GM18861 (cell line): ENCODE data around the gene GUCY1A1.

Experiments
- ATAC-seq: cut with Tn5 transposase; IDR thresholded peaks from one replicate; pipeline ENCODE4 v1.9.1; 2021; ENCODE audit not compliant: unreplicated experiment

Gene GUCY1A1

DNA sequence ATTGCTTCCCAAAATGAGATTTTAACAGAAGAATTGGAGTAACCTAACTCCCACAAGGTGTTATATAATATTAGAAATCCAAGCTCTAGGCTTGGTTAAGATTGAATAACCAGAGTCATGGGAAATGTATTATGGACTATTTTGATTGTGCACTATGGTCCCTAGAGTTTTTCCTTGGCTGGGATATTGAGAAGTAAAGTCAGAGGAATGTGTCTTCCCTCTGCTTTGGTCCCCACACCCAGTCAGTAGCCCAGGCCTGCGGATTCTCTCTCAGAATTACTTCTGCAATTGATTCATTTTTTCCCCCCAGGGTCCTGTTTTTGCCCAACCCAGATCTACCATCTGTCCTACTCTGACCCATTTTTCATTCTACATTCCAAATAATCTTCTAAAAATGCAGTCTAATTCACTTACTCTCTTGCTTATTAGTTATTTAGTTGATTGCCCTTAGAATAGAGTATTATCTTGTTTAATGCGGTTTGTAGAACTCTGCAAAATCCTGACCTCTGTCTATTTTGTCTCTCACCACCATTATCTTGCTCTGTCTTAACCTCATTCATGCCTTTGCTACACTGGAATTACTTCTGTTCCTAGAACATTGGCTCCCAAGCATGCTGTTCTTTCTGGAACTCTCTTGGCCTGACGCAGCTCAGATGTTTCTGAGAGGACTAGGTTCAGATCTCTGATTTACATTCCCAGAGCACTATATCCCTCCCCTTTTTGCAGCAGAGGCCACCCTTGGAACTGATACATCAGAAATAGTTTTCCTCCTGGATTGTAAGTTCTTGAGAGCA is 23.6 kb downstream of the GUCY1A1 start:
- ATAC-seq: no peak

DNA sequence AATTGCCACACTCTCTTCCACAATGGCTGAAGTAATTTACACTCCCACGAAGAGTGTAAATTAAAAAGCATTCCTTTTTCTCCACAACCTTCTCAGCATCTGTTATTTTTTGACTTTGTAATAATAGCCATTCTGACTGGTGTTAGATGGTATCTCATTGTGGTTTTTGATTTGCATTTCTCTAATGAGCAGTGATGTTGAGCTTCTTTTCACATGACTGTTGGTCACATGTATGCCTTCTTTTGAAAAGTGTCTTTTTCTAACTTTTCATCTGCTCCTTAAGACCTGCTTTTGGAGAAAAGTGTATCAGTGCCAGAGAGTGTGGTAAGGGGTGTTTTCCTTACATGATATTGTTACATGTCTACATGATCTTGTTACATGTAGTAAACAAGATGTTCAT is 25.7 kb downstream of the GUCY1A1 start:
- ATAC-seq: peak; percentile 40

DNA sequence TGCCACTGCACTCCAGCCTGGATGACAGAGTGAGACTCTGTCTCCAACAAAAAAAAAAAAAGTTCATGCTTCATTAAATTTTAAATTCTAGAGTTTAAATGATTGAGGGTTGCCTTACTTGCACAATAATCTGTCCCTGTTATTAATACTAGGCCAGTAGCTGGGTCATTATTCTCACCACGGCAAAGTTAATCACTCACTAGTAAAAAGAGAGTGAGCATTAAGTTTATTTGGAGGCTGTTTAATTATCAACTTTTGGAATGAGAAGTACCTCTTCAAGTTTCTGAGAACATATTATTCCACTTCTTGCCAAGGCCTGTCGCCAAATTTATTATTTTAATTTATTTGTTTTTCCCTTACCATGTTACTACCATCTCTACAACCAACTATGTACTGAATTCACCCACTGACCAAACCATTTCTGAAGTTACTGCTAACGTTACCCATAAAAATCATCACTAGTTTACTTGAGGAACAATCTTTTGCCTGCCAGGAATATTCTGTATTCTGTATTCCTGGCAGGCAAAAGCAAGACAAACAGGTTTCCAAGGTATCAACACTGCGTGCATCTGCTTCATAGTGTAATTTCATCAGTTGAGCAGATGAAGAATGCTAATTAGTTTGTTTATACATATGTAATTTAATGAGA is 26.5 kb downstream of the GUCY1A1 start:
- peak; percentile 55 for ATAC-seq

GRCh38 chr4:155694100-155694785 is 27.6 kb downstream of the GUCY1A1 start:
- no peak for ATAC-seq

- no peak for ATAC-seq
Observed at GRCh38 chr4:155696226-155696625, 29.6 kb downstream of the GUCY1A1 start.

- ATAC-seq: no peak
Observed at GRCh38 chr4:155696726-155697125, 30.1 kb downstream of the GUCY1A1 start.

DNA sequence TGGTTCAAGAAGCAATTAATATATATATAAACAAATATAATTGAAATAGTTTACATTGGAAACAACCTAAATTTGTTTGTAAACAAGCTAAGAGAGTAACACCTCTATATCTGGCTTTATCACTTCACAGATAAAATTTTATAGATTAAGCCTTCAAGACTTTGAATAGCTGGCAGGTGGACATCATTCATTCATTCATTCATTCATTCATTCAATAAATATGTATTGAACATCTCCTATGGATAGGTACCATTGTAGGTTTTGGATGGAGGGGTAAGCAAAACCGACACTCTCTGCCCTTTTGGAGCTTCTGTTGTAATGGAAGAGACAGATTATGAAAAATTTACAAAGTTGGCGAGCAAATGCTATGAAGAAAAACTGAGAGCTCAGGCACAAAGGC is 35.2 kb downstream of the GUCY1A1 start:
- ATAC-seq: no peak

- peak; percentile 96 for ATAC-seq
Observed at GRCh38 chr4:155703486-155704247, 37.0 kb downstream of the GUCY1A1 start.

GRCh38 chr4:155704841-155705404 is 38.3 kb downstream of the GUCY1A1 start:
- ATAC-seq: no peak

DNA sequence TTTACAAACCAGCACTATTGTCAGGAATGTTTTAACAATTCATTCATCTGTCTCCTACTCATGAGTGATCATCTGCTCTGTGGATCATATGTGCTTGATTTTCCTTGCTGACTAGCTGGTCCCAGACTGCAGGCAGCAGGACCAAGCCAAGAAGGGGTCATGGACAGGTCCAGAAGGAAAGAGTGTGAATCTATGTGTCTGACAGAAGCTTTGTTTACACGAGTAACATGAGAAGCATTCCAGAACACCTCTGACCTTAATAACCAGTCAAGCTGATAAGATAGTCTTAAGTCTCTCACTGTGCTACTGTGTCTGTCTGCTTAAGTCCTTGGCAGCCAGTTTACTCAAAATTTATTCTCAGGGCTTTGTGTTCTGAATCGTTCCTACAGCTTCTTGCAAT is 39.0 kb downstream of the GUCY1A1 start:
- ATAC-seq: no peak

GRCh38 chr4:155706147-155706546 is 39.5 kb downstream of the GUCY1A1 start:
- ATAC-seq: no peak

- no peak for ATAC-seq
Observed at GRCh38 chr4:155707251-155707650, 40.6 kb downstream of the GUCY1A1 start.

GRCh38 chr4:155708782-155709181 is 42.1 kb downstream of the GUCY1A1 start:
- no peak for ATAC-seq

DNA sequence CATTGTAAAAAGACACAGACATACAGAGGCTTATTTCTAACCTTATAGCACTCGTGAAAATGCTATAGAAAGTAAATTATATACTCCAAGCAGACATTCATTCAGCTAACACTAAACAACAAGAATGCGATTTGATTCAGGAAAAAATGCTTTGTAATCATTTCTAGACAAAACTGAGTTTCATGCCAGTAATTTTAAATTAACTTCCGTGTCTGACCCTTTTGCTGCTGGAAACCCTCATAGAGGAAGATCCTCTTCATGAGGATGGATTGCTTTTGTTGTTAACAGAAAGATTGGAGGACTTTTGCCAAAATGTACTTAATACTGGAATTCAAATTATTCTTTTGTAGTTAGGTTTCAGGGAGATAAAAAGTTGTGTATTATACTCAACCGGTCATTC is 43.3 kb downstream of the GUCY1A1 start:
- no peak for ATAC-seq

GRCh38 chr4:155711556-155711955 is 44.9 kb downstream of the GUCY1A1 start:
- no peak for ATAC-seq

DNA sequence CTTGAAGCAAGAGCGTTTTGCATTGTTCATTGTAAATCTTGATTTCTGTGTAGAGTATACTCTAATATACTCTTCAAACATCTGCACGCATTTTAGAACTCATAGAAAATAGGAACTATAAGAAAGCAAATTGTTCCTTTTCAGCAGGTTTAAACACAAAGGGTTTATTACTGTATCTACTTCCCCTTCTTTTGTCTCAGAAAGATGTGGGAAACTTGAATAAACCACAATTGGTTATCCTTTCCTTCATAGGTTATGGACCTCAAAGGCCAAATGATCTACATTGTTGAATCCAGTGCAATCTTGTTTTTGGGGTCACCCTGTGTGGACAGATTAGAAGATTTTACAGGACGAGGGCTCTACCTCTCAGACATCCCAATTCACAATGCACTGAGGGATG is 46.2 kb downstream of the GUCY1A1 start:
- no peak for ATAC-seq

DNA sequence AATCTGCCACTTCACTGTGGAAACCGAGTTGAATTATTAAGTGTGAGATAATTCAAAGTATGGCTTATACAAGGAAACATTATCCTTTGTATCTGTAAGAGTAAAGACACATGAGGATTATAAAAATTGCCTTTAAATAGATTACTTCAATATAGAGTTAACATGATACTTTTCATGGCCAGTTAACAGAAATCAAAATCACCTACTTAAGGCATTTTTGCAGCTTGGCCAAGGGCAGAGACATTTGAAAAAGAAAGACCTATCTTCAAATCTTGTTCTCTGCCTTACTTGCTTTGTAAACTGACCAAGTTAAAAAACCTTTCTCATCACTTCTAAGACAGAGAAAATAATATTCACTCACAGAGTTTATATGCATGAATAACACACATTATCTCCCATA is 47.3 kb downstream of the GUCY1A1 start:
- ATAC-seq: no peak

- ATAC-seq: no peak
Observed at GRCh38 chr4:155722336-155722735, 55.7 kb downstream of the GUCY1A1 start.

GRCh38 chr4:155722816-155723499 is 56.3 kb downstream of the GUCY1A1 start:
- ATAC-seq: no peak

DNA sequence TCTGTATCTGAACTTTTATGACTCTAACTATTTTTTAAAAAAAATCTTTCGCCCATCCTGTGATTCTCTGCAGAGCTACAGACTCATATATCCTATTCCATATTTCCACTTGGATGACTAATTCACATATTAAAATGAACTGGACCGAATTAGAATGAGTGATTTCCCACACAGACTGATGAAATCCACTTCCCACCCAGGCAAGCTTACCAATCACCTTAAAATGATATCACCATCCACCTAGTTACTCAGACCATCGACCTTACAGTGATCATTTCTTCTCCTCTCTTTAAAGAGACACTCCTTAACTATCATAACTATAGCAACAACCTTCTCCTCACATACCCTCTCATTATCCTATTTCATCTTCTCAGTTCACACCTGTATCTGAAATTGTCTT is 58.1 kb downstream of the GUCY1A1 start:
- ATAC-seq: no peak
